DOHH2 (cell line): ENCODE measurements around the gene OPRL1.
"Not testable (repeated sequence)": the region's sequence is repeated elsewhere in the genome, so short reads cannot be mapped to it uniquely, and the experiment has no call there.

Source experiments
- H3F3A ChIP-seq: fragments of 200-600 bp; sonication (generic), shearing (Covaris generic); 2 replicates; pipeline ENCODE4 v1.6.0; 2016; ENCODE audit warnings: antibody characterized with exemption, mild to moderate bottlenecking; ENCODE audit not compliant: control insufficient read depth, insufficient read depth
- H3K27ac ChIP-seq: fragments of 200-600 bp; sonication (generic); 2 replicates; pipeline ENCODE4 v1.5.1; 2014; ENCODE audit warnings: low read depth, mild to moderate bottlenecking, low read length, moderate library complexity
- H3K27me3 ChIP-seq: fragments of 200-600 bp; sonication (generic); 2 replicates; pipeline ENCODE4 v1.6.1; 2014; ENCODE audit warnings: mild to moderate bottlenecking, low read length, mixed read lengths; ENCODE audit not compliant: control insufficient read depth
- H3K36me3 ChIP-seq: fragments of 200-600 bp; sonication (generic); 2 replicates; pipeline ENCODE4 v1.6.1; 2014; ENCODE audit warnings: mild to moderate bottlenecking, low read length, moderate library complexity, mixed read lengths; ENCODE audit not compliant: control insufficient read depth
- H3K4me1 ChIP-seq: fragments of 200-600 bp; sonication (generic); 2 replicates; pipeline ENCODE4 v1.6.1; 2014; ENCODE audit warnings: mild to moderate bottlenecking, low read length, mixed read lengths; ENCODE audit not compliant: control insufficient read depth
- H3K4me2 ChIP-seq: fragments of 200-600 bp; sonication (generic); 2 replicates; pipeline ENCODE4 v1.6.0; 2014; ENCODE audit warnings: mild to moderate bottlenecking, low read length, moderate library complexity
- H3K4me3 ChIP-seq: fragments of 200-600 bp; sonication (generic); 2 replicates; pipeline ENCODE4 v1.5.1; 2014; ENCODE audit warnings: mild to moderate bottlenecking, low read length, mixed read lengths
- H3K79me2 ChIP-seq: fragments of 200-600 bp; sonication (generic); 2 replicates; pipeline ENCODE4 v1.6.1; 2014; ENCODE audit warnings: mild to moderate bottlenecking, low read length, mixed read lengths; ENCODE audit not compliant: control insufficient read depth
- H3K9me2 ChIP-seq: fragments of 200-600 bp; sonication (generic); replicated peaks from 2 replicates; pipeline ENCODE4 v1.6.1; 2014; ENCODE audit warnings: mild to moderate bottlenecking, low read length, mixed read lengths; ENCODE audit not compliant: control insufficient read depth
- H3K9me3 ChIP-seq: fragments of 200-600 bp; sonication (generic); 2 replicates; pipeline ENCODE4 v1.6.1; 2014; ENCODE audit warnings: antibody characterized with exemption, low read length, mixed read lengths; ENCODE audit not compliant: control insufficient read depth, insufficient read depth
- H4K20me1 ChIP-seq: fragments of 200-600 bp; sonication (generic); 2 replicates; pipeline ENCODE4 v1.6.0; 2014; ENCODE audit warnings: low read depth, mild to moderate bottlenecking, antibody characterized with exemption, low read length, moderate library complexity; ENCODE audit not compliant: control insufficient read depth, insufficient read depth
- EZH2phosphoT487 ChIP-seq: fragments of 200-600 bp; sonication (generic); IDR thresholded peaks from 2 replicates; pipeline ENCODE4 v1.6.1; 2017; ENCODE audit warnings: borderline replicate concordance, mild to moderate bottlenecking, antibody characterized with exemption, low read length, moderate library complexity, mixed read lengths
- TF ChIP-seq, protein P1 (sequence below): fragments of 200-600 bp; sonication (generic); IDR thresholded peaks from one replicate; pipeline ENCODE4 v1.5.1; 2014; ENCODE audit warnings: antibody characterized with exemption, mild to moderate bottlenecking, low read depth, low read length; ENCODE audit not compliant: poor library complexity, severe bottlenecking

OPRL1 gene

DNA sequence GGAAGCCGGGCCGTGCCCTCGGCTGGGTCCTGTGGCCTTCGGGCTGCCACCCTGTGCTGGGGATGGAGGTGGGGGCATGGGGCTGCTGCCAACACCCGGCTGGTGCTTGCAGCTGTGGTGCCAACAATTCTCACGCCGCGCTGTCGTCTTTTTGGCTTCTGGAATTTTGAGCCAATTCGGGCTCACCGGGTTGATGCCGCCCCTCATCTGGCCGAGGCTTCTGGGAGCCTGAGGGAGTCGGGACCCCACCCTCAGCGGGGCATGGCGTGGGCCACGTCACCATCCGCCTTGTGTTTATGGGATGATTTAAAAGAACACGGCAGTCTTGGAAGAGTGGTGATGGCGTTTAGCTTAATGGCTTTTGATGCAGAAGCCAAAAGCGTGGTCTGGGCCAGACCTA, 36.1 kb downstream of the OPRL1 start:
- Histone ChIP-seq H4K20me1 (no peaks in the 10 kb centered on the region), H3K4me3 (no peak overlapping the region), H3K36me3 (no peaks in the 10 kb centered on the region), H3K9me2 (no peaks in the 10 kb centered on the region), H3F3A (no peaks in the 10 kb centered on the region), H3K4me1 (peaks cover 11% of the 10 kb centered on the region), H3K27me3 (peaks cover 12% of the 10 kb centered on the region), H3K27ac (no peak overlapping the region), H3K9me3 (no peaks in the 10 kb centered on the region), H3K4me2 (no peak overlapping the region), H3K79me2 (no peaks in the 10 kb centered on the region)
- TF ChIP-seq EZH2phosphoT487 = no peak
- TF ChIP-seq, protein P1, sequence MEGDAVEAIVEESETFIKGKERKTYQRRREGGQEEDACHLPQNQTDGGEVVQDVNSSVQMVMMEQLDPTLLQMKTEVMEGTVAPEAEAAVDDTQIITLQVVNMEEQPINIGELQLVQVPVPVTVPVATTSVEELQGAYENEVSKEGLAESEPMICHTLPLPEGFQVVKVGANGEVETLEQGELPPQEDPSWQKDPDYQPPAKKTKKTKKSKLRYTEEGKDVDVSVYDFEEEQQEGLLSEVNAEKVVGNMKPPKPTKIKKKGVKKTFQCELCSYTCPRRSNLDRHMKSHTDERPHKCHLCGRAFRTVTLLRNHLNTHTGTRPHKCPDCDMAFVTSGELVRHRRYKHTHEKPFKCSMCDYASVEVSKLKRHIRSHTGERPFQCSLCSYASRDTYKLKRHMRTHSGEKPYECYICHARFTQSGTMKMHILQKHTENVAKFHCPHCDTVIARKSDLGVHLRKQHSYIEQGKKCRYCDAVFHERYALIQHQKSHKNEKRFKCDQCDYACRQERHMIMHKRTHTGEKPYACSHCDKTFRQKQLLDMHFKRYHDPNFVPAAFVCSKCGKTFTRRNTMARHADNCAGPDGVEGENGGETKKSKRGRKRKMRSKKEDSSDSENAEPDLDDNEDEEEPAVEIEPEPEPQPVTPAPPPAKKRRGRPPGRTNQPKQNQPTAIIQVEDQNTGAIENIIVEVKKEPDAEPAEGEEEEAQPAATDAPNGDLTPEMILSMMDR = no peak

DNA sequence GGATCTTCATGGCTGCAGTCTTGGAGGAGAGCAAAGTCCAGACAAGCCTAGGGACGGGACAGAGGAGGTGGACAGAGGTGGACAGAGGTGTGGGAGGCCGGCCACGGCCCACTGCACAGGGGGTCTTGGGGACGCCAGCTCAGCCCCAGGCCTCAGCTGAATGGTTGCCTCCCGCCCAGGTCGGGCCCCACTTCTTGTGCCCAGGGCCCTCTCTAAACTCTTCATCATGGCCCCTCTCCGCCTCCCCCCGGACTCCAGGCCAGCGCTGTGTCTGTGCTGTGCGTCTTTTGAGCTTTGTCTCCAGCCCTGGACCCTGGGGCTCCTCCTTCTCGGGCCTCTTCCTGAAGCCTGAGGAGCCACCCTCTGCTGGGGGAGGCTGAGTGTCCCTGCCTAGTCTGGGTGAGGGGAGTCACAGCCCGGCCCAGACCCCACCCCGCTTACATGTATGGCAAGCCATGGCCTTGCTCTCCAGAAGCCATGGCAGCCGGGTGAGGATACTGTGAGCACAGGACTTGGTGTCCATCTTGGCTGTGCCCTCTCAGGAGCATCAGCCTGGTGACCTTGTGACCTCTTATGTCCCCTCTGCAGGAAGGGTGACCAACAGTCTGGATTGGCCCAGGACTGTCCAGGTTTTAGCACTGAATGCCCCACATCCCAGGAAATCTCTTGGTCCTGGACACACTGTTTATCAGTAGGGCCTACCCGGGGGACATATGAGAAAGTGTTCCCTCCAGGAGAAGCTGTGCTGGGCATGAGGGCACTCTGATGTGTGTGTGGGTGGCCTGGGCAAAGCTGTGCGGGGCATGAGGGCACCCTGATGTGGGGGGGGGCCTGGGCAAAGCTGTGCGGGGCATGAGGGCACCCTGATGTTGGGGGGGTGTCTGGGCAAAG, 36.9 kb downstream of the OPRL1 start:
- Histone ChIP-seq H3K27me3 (peaks cover 20% of the 10 kb centered on the region), H3K79me2 (no peaks in the 10 kb centered on the region), H3K9me2 (no peaks in the 10 kb centered on the region), H3K4me1 (peaks cover 11% of the 10 kb centered on the region), H4K20me1 (no peaks in the 10 kb centered on the region), H3K9me3 (no peaks in the 10 kb centered on the region), H3K4me2 (no peak overlapping the region), H3F3A (no peaks in the 10 kb centered on the region), H3K4me3 (no peak overlapping the region), H3K27ac (no peak overlapping the region), H3K36me3 (no peaks in the 10 kb centered on the region)
- TF ChIP-seq EZH2phosphoT487 = no peak
- TF ChIP-seq, protein P1 = no peak

DNA sequence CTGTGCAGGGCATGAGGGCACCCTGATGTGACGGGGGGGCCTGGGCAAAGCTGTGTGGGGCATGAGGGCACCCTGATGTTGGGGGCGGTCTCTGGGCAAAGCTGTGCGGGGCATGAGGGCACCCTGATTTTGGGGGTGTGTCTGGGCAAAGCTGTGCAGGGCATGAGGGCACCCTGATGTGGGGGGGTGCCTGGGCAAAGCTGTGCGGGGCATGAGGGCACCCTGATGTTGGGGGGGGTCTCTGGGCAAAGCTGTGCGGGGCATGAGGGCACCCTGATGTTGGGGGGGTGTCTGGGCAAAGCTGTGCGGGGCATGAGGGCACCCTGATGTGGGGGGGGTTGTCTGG, 37.5 kb downstream of the OPRL1 start:
- H3K36me3 ChIP-seq, H3K79me2 ChIP-seq, H3K4me3 ChIP-seq, H3F3A ChIP-seq, H4K20me1 ChIP-seq, H3K4me2 ChIP-seq, H3K27ac ChIP-seq, H3K9me2 ChIP-seq, H3K9me3 ChIP-seq: not testable (repeated sequence)
- H3K4me1 ChIP-seq = peaks cover 11% of the 10 kb centered on the region
- peaks cover 23% of the 10 kb centered on the region for H3K27me3 ChIP-seq

DNA sequence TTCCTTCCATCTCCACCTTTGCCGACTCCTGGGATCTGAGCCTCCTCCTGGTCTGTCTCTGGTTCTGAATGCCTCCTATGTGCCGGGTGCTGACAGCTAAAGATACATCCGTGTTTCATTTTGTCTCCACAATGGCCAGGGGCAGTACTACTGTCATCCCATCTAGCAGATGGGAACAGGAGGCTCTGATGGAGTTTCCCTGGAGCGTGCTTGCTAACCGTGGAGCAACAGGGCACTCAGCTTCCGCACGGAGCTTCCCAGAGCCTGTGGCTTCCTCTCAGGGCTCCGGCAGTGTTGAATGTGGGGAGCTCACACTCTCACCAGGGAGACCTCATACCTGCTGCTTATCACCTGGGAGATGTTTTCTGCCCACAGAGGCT, 39.4 kb downstream of the OPRL1 start:
- H3K4me2 ChIP-seq = no peak overlapping the region
- TF ChIP-seq, protein P1 = no peak
- no peak for TF ChIP-seq EZH2phosphoT487
- H3K4me1 ChIP-seq = peaks cover 11% of the 10 kb centered on the region
- H3K79me2 ChIP-seq = no peaks in the 10 kb centered on the region
- no peak overlapping the region for H3K4me3 ChIP-seq
- H3K9me2 ChIP-seq = no peaks in the 10 kb centered on the region
- H4K20me1 ChIP-seq = no peaks in the 10 kb centered on the region
- H3K27me3 ChIP-seq = peaks cover 24% of the 10 kb centered on the region
- H3K9me3 ChIP-seq = no peaks in the 10 kb centered on the region
- H3K36me3 ChIP-seq = no peaks in the 10 kb centered on the region
- no peaks in the 10 kb centered on the region for H3F3A ChIP-seq
- H3K27ac ChIP-seq = no peak overlapping the region
